Measurements from ENCODE around the gene NIBAN1. TPM values are rescaled to one million over a fixed set of nuclear protein-coding genes. Genes with fewer than 3 reads are reported as not detected.

The NIBAN1 gene
- total RNA-seq: 12.2 and 14.9 TPM in 2 replicates

GRCh38 chr1:184974056-184974836, at the start of gene NIBAN1:
Gene NIBAN1 (minus strand): TSS chr1:184974508. CDS start chr1:184974356, 152 bp downstream.

Small RNA genes lying within 50 kb of the gene (small RNA-seq; reads per million reads assigned to genes)
- not detected for gene RNA5SP72

Other genes with a start within 250 kb of the NIBAN1 start
- 54.3 and 56.0 TPM in 2 replicates for gene EDEM3, start 219.7 kb downstream of the NIBAN1 start, total RNA-seq
- gene RNF2, start 71.0 kb upstream of the NIBAN1 start, total RNA-seq: 31.4 and 34.3 TPM in 2 replicates
- gene TRMT1L, start 182.4 kb upstream of the NIBAN1 start, total RNA-seq: 19.9 and 29.6 TPM in 2 replicates
- gene SWT1, start 182.7 kb upstream of the NIBAN1 start, total RNA-seq: 5.6 and 7.2 TPM in 2 replicates

Measured in thoracic aorta endothelial cell (primary cell).